ENCODE data around the gene ZNF580. TPM values are rescaled to one million over a fixed set of nuclear protein-coding genes. Genes with fewer than 3 reads are reported as not detected.

ZNF580 gene
- total and polyA plus RNA-seq, 10 of the 15 experiments (the other 5 are each of a cell fraction or from before 2014, with no cell fraction given), result 2.3 to 31.8 (median 10.0) TPM

DNA sequence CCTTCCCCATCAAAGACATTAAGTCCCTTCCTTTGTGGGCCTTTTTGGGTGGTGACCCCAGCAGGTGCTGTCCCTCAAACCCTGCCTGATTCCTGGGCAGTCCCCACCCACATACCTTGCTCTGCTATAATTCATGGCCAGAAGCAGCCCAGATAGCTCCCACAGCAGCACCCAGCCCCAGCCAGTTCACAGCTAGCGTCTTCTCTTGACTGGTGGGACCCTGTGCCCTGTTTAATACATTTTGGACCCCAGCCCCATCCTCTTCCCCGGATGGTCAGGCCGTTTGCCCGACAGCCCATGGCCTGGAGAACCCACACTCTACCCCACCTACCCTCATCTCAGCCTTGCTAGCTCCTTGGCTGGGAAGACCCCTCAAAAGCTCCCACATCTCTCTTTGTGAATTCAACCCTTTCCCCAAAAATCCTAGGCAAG lies 9.3 kb downstream of the ZNF580 start:
- no TSS peak for BruUV-seq (replicated peaks)
- Histone ChIP-seq H2AFZ (ENCODE audit: control insufficient read depth, low read depth, low read length) (no peak overlapping the region), H3K4me1 (ENCODE audit: control insufficient read depth, insufficient read depth, low read length) (peaks cover 17% of the 10 kb centered on the region), H3K36me3 (ENCODE audit: control insufficient read depth in 2 of 2, insufficient read depth in 2 of 2, low read length in 1 of 2) (peaks cover 1 to 2% of the 10 kb centered on the region in 2 experiments; a peak in 2 of 4 replicates), H3K27me3 (replicated peaks in 1 of 2; ENCODE audit: control insufficient read depth in 2 of 2, insufficient read depth in 2 of 2, low read length in 1 of 2) (no peaks in the 10 kb centered on the region), H3K4me3 (no peak overlapping the region; the same call in 1 of the 2 replicates), H3K27ac (ENCODE audit: control insufficient read depth, insufficient read depth) (peak overlapping the region; percentile 46; the same call in 1 of the 2 replicates), H4K20me1 (ENCODE audit: control insufficient read depth, insufficient read depth) (no peaks in the 10 kb centered on the region), H3K9me3 (replicated peaks; ENCODE audit: control insufficient read depth, insufficient read depth, low read length) (no peaks in the 10 kb centered on the region), H3K4me2 (ENCODE audit: control insufficient read depth, insufficient read depth) (peak overlapping the region; percentile 95; the same call in 1 of the 2 replicates), H3K9ac (ENCODE audit: control insufficient read depth, insufficient read depth, low read length) (peak overlapping the region; percentile 22; the same call in 1 of the 2 replicates), H3K79me2 (ENCODE audit: control insufficient read depth, insufficient read depth, low read length) (peaks cover 34% of the 10 kb centered on the region)
- FAIRE-seq, result no peak
- in situ Hi-C loops (cut with MboI) (loop anchor here (5.0 to 25.0 kb wide), 3 partner anchors 662 to 1513 kb away; partner anchors contain the start of genes CNOT3, LENG9 and ZSCAN5A), intact Hi-C loops (cut with micrococcal nuclease; ENCODE audit: unreplicated experiment) (no loop called here)
- ChIA-PET POLR2A (interaction anchor here (0.6 to 1.3 kb wide), 4 partner anchors 8 to 50 kb away, joined by 3 to 6 read pairs (median 4); partner anchors contain the start of genes ZNF524 and ZNF784), SMC1A (ENCODE audit: uncharacterized antibody, unreplicated experiment) (no interaction called here), RAD21 (ENCODE audit: unreplicated experiment) (interaction anchor here (1.0 to 4.4 kb wide), 2 partner anchors 12 to 17 kb away, joined by 3 to 36 read pairs; no protein-coding TSS in a partner anchor), CTCF (interaction anchor here (0.6 to 4.8 kb wide), 4 partner anchors 12 to 134 kb away, joined by 3 to 28 read pairs (median 6); no protein-coding TSS in a partner anchor)
- 83% methylated on average over 4 of the region's 4 CpGs for WGBS (ENCODE audit: insufficient coverage, insufficient replicate concordance, low lambda C conversion rate, missing lambda C conversion rate)
- DNase-seq (ENCODE audit: low read depth, low spot score), result no peak
- no peak for ATAC-seq
- TF ChIP-seq, protein P1, sequence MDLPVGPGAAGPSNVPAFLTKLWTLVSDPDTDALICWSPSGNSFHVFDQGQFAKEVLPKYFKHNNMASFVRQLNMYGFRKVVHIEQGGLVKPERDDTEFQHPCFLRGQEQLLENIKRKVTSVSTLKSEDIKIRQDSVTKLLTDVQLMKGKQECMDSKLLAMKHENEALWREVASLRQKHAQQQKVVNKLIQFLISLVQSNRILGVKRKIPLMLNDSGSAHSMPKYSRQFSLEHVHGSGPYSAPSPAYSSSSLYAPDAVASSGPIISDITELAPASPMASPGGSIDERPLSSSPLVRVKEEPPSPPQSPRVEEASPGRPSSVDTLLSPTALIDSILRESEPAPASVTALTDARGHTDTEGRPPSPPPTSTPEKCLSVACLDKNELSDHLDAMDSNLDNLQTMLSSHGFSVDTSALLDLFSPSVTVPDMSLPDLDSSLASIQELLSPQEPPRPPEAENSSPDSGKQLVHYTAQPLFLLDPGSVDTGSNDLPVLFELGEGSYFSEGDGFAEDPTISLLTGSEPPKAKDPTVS (IDR thresholded peaks at IDR 0.05; ENCODE audit: low read depth, low read length), result no peak
- TF ChIP-seq PAX5 (IDR thresholded peaks at IDR 0.05; ENCODE audit: borderline replicate concordance, low read depth, low read length) (no peak), EED (IDR thresholded peaks at IDR 0.05; ENCODE audit: low read depth) (peak; percentile 14; the same call in 1 of the 2 replicates), ZZZ3 (IDR thresholded peaks at IDR 0.05; ENCODE audit: control insufficient read depth, insufficient read length, low read depth) (no peak), FOS (IDR thresholded peaks at IDR 0.05; ENCODE audit: borderline replicate concordance, extremely low read depth, insufficient read length) (no peak), TBL1XR1 (IDR thresholded peaks at IDR 0.05; ENCODE audit: low read depth, low read length) (no peak), TAF1 (IDR thresholded peaks at IDR 0.05; ENCODE audit: borderline replicate concordance, low read depth, low read length) (no peak), SMAD5 (IDR thresholded peaks at IDR 0.05; ENCODE audit: low read depth) (no peak), EP300 (IDR thresholded peaks at IDR 0.05; ENCODE audit: borderline replicate concordance in 1 of 2, control insufficient read depth in 1 of 2, low read depth in 2 of 2, low read length in 2 of 2) (no peak), HDAC2 (IDR thresholded peaks at IDR 0.05) (no peak), RUNX3 (IDR thresholded peaks at IDR 0.05; ENCODE audit: low read length) (peak; percentile 15; the same call in 1 of the 2 replicates), POLR2A (IDR thresholded peaks at IDR 0.05; ENCODE audit: low read depth, low read length) (peak; percentile 47; the same call in 1 of the 2 replicates), RFX5 (IDR thresholded peaks at IDR 0.05; ENCODE audit: low read depth, low read length) (no peak), NFYB (IDR thresholded peaks at IDR 0.05; ENCODE audit: insufficient read depth, low read depth, low read length) (no peak), IKZF1 (conservative IDR thresholded peaks at IDR 0.05) (no peak), POU2F2 (IDR thresholded peaks at IDR 0.05; ENCODE audit: borderline replicate concordance, low read depth, low read length) (no peak), RELA (IDR thresholded peaks at IDR 0.05; ENCODE audit: borderline replicate concordance, partially characterized antibody) (peak; percentile 25)
- TF ChIP-seq, protein P2, sequence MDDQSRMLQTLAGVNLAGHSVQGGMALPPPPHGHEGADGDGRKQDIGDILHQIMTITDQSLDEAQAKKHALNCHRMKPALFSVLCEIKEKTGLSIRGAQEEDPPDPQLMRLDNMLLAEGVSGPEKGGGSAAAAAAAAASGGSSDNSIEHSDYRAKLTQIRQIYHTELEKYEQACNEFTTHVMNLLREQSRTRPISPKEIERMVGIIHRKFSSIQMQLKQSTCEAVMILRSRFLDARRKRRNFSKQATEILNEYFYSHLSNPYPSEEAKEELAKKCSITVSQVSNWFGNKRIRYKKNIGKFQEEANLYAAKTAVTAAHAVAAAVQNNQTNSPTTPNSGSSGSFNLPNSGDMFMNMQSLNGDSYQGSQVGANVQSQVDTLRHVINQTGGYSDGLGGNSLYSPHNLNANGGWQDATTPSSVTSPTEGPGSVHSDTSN (IDR thresholded peaks at IDR 0.05; ENCODE audit: insufficient replicate concordance, low read depth, low read length), result peak; percentile 6
- TF ChIP-seq, protein P3, sequence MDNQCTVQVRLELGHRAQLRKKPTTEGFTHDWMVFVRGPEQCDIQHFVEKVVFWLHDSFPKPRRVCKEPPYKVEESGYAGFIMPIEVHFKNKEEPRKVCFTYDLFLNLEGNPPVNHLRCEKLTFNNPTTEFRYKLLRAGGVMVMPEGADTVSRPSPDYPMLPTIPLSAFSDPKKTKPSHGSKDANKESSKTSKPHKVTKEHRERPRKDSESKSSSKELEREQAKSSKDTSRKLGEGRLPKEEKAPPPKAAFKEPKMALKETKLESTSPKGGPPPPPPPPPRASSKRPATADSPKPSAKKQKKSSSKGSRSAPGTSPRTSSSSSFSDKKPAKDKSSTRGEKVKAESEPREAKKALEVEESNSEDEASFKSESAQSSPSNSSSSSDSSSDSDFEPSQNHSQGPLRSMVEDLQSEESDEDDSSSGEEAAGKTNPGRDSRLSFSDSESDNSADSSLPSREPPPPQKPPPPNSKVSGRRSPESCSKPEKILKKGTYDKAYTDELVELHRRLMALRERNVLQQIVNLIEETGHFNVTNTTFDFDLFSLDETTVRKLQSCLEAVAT (IDR thresholded peaks at IDR 0.05), result no peak
- TF ChIP-seq, protein P4, sequence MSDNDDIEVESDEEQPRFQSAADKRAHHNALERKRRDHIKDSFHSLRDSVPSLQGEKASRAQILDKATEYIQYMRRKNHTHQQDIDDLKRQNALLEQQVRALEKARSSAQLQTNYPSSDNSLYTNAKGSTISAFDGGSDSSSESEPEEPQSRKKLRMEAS (IDR thresholded peaks at IDR 0.05; ENCODE audit: low read depth, low read length), result no peak
